Osteoblast (primary cell): ENCODE measurements around the gene CCDC120. TPM values are rescaled to one million over a fixed set of nuclear protein-coding genes. Genes with fewer than 3 reads are reported as not detected.

Experiments used
- DNase-seq: peaks from one replicate; pipeline ENCODE4 v3.0.0; 2011; ENCODE audit warnings: low spot score, mixed read lengths; ENCODE audit not compliant: insufficient read length; ENCODE audit errors: missing footprints
- H2AFZ ChIP-seq: 2 replicates; pipeline ENCODE4 v1.6.0; 2011; ENCODE audit warnings: mild to moderate bottlenecking, low read length
- H3K27ac ChIP-seq: 2 replicates; pipeline ENCODE4 v1.5.1; 2011; ENCODE audit warnings: mild to moderate bottlenecking, low read depth, low read length, moderate library complexity
- H3K27me3 ChIP-seq: 2 replicates; pipeline ENCODE4 v1.6.0; 2012; ENCODE audit warnings: mild to moderate bottlenecking, control low read depth, inconsistent platforms, low read length, moderate library complexity; ENCODE audit not compliant: insufficient read depth
- H3K36me3 ChIP-seq: 2 replicates; pipeline ENCODE4 v1.5.1; 2011; ENCODE audit warnings: mild to moderate bottlenecking, low read length, control low read depth, moderate library complexity; ENCODE audit not compliant: insufficient read depth
- H3K4me1 ChIP-seq: 2 replicates; pipeline ENCODE4 v1.5.1; 2011; ENCODE audit warnings: mild to moderate bottlenecking, low read length, control low read depth, moderate library complexity; ENCODE audit not compliant: insufficient read depth
- H3K4me2 ChIP-seq: 2 replicates; pipeline ENCODE4 v1.6.0; 2011; ENCODE audit warnings: mild to moderate bottlenecking, low read length; ENCODE audit not compliant: insufficient read depth
- H3K4me3 ChIP-seq: fragments of 200-600 bp; sonication (generic); 3 replicates; pipeline ENCODE4 v1.5.1; 2012; ENCODE audit warnings: mild to moderate bottlenecking, low read length, inconsistent platforms; ENCODE audit not compliant: insufficient read depth
- H3K79me2 ChIP-seq: 2 replicates; pipeline ENCODE4 v1.6.0; 2012; ENCODE audit warnings: mild to moderate bottlenecking, low read length, control low read depth, inconsistent platforms; ENCODE audit not compliant: insufficient read depth
- H3K9me3 ChIP-seq: 2 replicates; pipeline ENCODE4 v1.5.1; 2011; ENCODE audit warnings: low read depth, low read length, control low read depth
- H4K20me1 ChIP-seq: 2 replicates; pipeline ENCODE4 v1.6.0; 2012; ENCODE audit warnings: mild to moderate bottlenecking, low read length, control low read depth; ENCODE audit not compliant: insufficient read depth
- total RNA-seq: library from RNA; depleted of rRNA; stranded (reverse); fragments of >200 nt; gene quantifications from 2 replicates; pipeline ENCODE4 v1.2.3, GENCODE V29; 2012
- TF ChIP-seq, protein P1 (sequence below): IDR thresholded peaks from 2 replicates; pipeline ENCODE4 v1.5.1; 2011; ENCODE audit warnings: mild to moderate bottlenecking, low read depth, low read length, moderate library complexity; ENCODE audit errors: extremely low read depth

CCDC120 gene
- total RNA-seq, 1 donor, result 1.1 TPM

- Histone ChIP-seq H4K20me1 (no peaks in the 10 kb centered on the region), H3K27me3 (peaks cover 3% of the 10 kb centered on the region), H3K4me3 (peak overlapping the region; percentile 71), H2AFZ (no peak overlapping the region), H3K4me1 (no peaks in the 10 kb centered on the region), H3K27ac (no peak overlapping the region), H3K9me3 (no peaks in the 10 kb centered on the region), H3K79me2 (no peaks in the 10 kb centered on the region), H3K4me2 (peak overlapping the region; percentile 55), H3K36me3 (no peaks in the 10 kb centered on the region)
- TF ChIP-seq, protein P1, sequence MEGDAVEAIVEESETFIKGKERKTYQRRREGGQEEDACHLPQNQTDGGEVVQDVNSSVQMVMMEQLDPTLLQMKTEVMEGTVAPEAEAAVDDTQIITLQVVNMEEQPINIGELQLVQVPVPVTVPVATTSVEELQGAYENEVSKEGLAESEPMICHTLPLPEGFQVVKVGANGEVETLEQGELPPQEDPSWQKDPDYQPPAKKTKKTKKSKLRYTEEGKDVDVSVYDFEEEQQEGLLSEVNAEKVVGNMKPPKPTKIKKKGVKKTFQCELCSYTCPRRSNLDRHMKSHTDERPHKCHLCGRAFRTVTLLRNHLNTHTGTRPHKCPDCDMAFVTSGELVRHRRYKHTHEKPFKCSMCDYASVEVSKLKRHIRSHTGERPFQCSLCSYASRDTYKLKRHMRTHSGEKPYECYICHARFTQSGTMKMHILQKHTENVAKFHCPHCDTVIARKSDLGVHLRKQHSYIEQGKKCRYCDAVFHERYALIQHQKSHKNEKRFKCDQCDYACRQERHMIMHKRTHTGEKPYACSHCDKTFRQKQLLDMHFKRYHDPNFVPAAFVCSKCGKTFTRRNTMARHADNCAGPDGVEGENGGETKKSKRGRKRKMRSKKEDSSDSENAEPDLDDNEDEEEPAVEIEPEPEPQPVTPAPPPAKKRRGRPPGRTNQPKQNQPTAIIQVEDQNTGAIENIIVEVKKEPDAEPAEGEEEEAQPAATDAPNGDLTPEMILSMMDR, result no peak
- DNase-seq, result peak; percentile 63
Measured at GRCh38 chrX:49054073-49054762, 4.6 kb upstream of the CCDC120 start.

DNA sequence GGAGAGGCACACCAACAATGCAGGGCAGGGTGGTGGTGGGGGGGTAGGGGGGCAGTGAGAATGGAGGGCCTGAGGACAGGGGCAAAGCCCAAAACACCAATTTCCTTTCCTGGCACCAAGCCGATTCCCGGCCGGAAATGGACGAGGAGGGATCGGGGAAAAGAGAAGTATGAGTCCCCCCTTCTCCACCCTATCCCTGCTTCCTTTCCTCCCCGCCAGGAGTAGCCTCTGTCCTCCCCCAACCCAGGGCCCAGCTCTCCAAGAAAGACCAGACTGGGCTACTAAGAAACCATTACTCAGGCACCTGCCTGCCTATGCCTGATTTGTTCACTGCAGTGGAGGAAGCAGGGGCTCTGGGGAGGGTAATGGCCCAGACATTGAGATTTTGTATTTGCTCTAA is 402 bp downstream of the CCDC120 start:
- no peak overlapping the region for H3K4me3 ChIP-seq
- TF ChIP-seq, protein P1, result no peak

GRCh38 chrX:49059681-49060085 is 884 bp downstream of the CCDC120 start:
- TF ChIP-seq, protein P1, result no peak
- DNase-seq, result peak; percentile 73
- H3K4me2 ChIP-seq, result no peak overlapping the region
- no peaks in the 10 kb centered on the region for H3K79me2 ChIP-seq
- H3K27ac ChIP-seq, result no peak overlapping the region
- no peaks in the 10 kb centered on the region for H4K20me1 ChIP-seq
- H3K36me3 ChIP-seq, result no peaks in the 10 kb centered on the region
- H3K27me3 ChIP-seq, result no peaks in the 10 kb centered on the region
- no peak overlapping the region for H3K4me3 ChIP-seq
- H3K4me1 ChIP-seq, result no peaks in the 10 kb centered on the region
- no peak overlapping the region for H2AFZ ChIP-seq
- no peaks in the 10 kb centered on the region for H3K9me3 ChIP-seq

More for the DNA sequence above, 402 bp downstream of the CCDC120 start:
- H3K4me1 ChIP-seq, result no peaks in the 10 kb centered on the region
- H3K27ac ChIP-seq, result no peak overlapping the region
- no peak for DNase-seq
- H3K9me3 ChIP-seq, result no peaks in the 10 kb centered on the region
- H3K4me2 ChIP-seq, result no peak overlapping the region
- no peaks in the 10 kb centered on the region for H3K36me3 ChIP-seq
- no peak overlapping the region for H2AFZ ChIP-seq
- no peaks in the 10 kb centered on the region for H3K79me2 ChIP-seq
- H3K27me3 ChIP-seq, result no peaks in the 10 kb centered on the region
- H4K20me1 ChIP-seq, result no peaks in the 10 kb centered on the region

DNA sequence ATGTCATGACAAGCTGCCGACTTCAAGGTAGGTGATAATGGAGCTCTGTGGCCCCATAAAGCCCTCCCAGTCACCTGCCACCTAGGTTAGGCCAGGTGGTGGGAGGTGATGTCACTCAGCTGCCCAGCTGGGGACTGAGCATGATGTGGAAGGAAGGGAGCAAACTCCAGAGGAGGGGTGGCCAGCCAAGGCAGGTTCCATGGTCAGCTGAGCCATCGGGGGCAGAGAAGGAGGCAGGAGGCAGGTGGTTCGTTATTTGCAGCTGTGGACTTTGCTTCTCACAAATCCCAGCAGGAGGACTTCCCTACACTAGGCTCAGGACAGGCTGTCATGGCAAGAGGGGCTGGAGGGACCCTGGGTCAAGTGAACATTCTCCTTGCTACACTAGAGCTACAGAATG is 2.1 kb downstream of the CCDC120 start:
- no peaks in the 10 kb centered on the region for H3K79me2 ChIP-seq
- TF ChIP-seq, protein P1, result no peak
- H2AFZ ChIP-seq, result no peak overlapping the region
- H3K27ac ChIP-seq, result no peak overlapping the region
- no peak overlapping the region for H3K4me3 ChIP-seq
- H3K9me3 ChIP-seq, result no peaks in the 10 kb centered on the region
- H3K36me3 ChIP-seq, result no peaks in the 10 kb centered on the region
- no peaks in the 10 kb centered on the region for H4K20me1 ChIP-seq
- peak; percentile 77 for DNase-seq
- no peak overlapping the region for H3K4me2 ChIP-seq
- H3K4me1 ChIP-seq, result no peaks in the 10 kb centered on the region
- no peaks in the 10 kb centered on the region for H3K27me3 ChIP-seq
